ENCODE data around the gene PTTG1IP2. TPM values are rescaled to one million over a fixed set of nuclear protein-coding genes. Genes with fewer than 3 reads are reported as not detected.

The PTTG1IP2 gene
- total and polyA plus RNA-seq, 2 donors (not counting 1 experiment from before 2014, with no cell fraction given) = not detected

DNA sequence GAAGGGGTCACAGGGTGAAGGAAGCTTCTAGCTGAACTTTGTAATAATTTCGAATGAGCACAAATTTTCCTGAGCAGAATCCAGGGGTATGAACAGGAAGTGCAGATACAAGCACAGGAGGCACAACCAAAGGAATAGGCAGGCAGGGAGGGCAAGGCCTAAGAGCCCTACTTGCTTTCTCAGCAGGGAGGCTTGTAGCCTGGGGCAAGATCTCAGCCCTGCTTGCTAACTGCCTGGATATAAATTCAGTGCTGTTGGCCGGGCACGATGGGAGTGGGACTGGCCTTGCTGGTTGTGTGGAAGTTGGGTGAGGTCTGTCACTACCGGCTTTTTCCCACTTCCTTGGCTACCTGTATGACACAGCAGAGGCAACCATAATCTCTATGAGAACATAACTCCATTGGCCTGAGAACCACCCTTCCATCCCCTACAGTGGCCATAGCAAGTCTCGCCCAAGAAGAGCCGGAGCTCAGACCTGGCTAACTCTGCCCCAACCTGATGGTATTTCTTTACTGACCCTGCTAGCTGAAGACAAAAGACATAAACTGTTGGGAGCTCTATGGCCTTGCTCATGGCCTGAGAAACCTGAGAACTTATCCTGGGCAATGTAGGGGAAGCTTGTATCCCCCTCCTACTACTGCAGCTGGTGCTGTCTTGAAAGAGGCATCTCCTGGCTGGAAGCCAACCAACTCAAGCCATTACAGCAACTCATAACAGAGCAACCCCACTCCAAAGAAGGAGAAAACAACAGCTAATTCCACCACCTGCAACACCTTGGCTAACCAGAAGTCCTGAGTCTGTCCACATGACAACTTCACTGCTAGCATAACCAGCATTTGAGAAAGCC is 38.6 kb upstream of the PTTG1IP2 start:
- WGBS (ENCODE audit: insufficient coverage) = 92% methylated on average over 3 of the region's 6 CpGs
- no peak overlapping the region for H2AFZ ChIP-seq (ENCODE audit: insufficient read depth, low read depth, low read length, poor library complexity, severe bottlenecking)
- Mint-ChIP-seq H3K9me3 (ENCODE audit: insufficient read depth) (peaks cover 5% of the 10 kb centered on the region), H3K4me3 (no peak overlapping the region), H3K27ac (no peak overlapping the region), H3K27me3 (peaks cover 34% of the 10 kb centered on the region), H3K4me1 (no peaks in the 10 kb centered on the region)
- H3K4me2 ChIP-seq (replicated peaks; ENCODE audit: low read depth, low read length, poor library complexity, severe bottlenecking) = no peak overlapping the region
- H3K4me1 ChIP-seq (ENCODE audit: control insufficient read depth in 2 of 2, insufficient read depth in 2 of 2, low read length in 2 of 2) = no peaks in the 10 kb centered on the region
- peaks cover 0 to 19% (median 12%) of the 10 kb centered on the region in 3 donors for H3K9me3 ChIP-seq (ENCODE audit: control extremely low read depth in 1 of 3, control insufficient read depth in 2 of 3, insufficient read depth in 1 of 3, low read length in 2 of 3)
- no peak overlapping the region for H3K9ac ChIP-seq (ENCODE audit: low read length)
- no peak overlapping the region for H3K4me3 ChIP-seq (ENCODE audit: control extremely low read depth in 1 of 5, extremely low read depth in 1 of 5, insufficient read depth in 1 of 5, low read depth in 2 of 5, low read length in 4 of 5)
- no peaks in the 10 kb centered on the region for H4K20me1 ChIP-seq (ENCODE audit: control insufficient read depth, insufficient read depth, low read length, poor library complexity, severe bottlenecking)
- POLR2A ChIA-PET = no interaction called here
- peaks cover 0 to 3% (median 0%) of the 10 kb centered on the region in 4 experiments for H3K27me3 ChIP-seq (replicated peaks in 1 of 4; ENCODE audit: control extremely low read depth in 1 of 4, control insufficient read depth in 3 of 4, insufficient read depth in 4 of 4, low read length in 3 of 4)
- H3K27ac ChIP-seq (ENCODE audit: low read length in 2 of 2) = no peak overlapping the region
- intact Hi-C loops (cut with micrococcal nuclease) = no loop called here
- ATAC-seq (ENCODE audit: low read depth) (no peak), DNase-seq (no peak)
- H3K36me3 ChIP-seq (replicated peaks in 1 of 2; ENCODE audit: control extremely low read depth in 1 of 2, control insufficient read depth in 1 of 2, extremely low read depth in 1 of 2, insufficient read depth in 2 of 2, low read length in 1 of 2) = no peaks in the 10 kb centered on the region
- no peaks in the 10 kb centered on the region for H3K79me2 ChIP-seq (ENCODE audit: control insufficient read depth, insufficient read depth, low read length)
- TF ChIP-seq EZH2 (IDR thresholded peaks at IDR 0.05; ENCODE audit: borderline replicate concordance, insufficient read depth, low read depth, low read length, poor library complexity, severe bottlenecking) = no peak
- TF ChIP-seq, protein P1, sequence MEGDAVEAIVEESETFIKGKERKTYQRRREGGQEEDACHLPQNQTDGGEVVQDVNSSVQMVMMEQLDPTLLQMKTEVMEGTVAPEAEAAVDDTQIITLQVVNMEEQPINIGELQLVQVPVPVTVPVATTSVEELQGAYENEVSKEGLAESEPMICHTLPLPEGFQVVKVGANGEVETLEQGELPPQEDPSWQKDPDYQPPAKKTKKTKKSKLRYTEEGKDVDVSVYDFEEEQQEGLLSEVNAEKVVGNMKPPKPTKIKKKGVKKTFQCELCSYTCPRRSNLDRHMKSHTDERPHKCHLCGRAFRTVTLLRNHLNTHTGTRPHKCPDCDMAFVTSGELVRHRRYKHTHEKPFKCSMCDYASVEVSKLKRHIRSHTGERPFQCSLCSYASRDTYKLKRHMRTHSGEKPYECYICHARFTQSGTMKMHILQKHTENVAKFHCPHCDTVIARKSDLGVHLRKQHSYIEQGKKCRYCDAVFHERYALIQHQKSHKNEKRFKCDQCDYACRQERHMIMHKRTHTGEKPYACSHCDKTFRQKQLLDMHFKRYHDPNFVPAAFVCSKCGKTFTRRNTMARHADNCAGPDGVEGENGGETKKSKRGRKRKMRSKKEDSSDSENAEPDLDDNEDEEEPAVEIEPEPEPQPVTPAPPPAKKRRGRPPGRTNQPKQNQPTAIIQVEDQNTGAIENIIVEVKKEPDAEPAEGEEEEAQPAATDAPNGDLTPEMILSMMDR (IDR thresholded peaks at IDR 0.05) = no peak
- CTCF ChIA-PET = interaction anchor here (0.8 to 6.0 kb wide), 7 partner anchors 10 to 273 kb away, joined by 3 to 76 read pairs (median 4); no protein-coding TSS in a partner anchor

DNA sequence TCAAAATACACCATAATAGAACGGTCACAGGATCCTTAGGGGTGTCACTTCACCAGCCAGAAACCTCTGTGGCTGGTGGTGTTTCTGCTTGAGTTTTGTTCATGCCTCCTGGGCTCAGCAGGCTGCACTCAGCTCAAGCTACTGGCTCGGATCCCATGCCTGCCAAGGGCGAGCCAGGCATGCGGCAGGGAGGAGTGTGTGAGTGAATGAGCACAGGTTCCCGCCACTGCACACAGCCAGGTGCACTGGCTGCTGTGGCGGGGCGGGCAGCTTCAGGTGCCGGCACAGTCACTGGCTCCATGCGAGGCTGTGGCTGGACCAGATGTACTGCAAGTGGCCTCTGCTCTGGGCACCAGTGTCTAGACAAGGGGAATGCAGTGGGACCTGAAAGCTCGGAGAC is 36.7 kb upstream of the PTTG1IP2 start:
- no peaks in the 10 kb centered on the region for H3K36me3 ChIP-seq (replicated peaks in 1 of 2; ENCODE audit: control extremely low read depth in 1 of 2, control insufficient read depth in 1 of 2, extremely low read depth in 1 of 2, insufficient read depth in 2 of 2, low read length in 1 of 2)
- ATAC-seq (ENCODE audit: low read depth) = no peak
- ChIA-PET POLR2A (no interaction called here), CTCF (interaction anchor here (0.9 to 1.2 kb wide), 3 partner anchors 10 to 278 kb away, joined by 3 to 5 read pairs (median 4); partner anchors contain the start of gene STEAP1)
- no peak for TF ChIP-seq EZH2 (IDR thresholded peaks at IDR 0.05; ENCODE audit: borderline replicate concordance, insufficient read depth, low read depth, low read length, poor library complexity, severe bottlenecking)
- TF ChIP-seq, protein P1 (IDR thresholded peaks at IDR 0.05) = no peak
- H3K4me2 ChIP-seq (replicated peaks; ENCODE audit: low read depth, low read length, poor library complexity, severe bottlenecking) = no peak overlapping the region
- no peak overlapping the region for H3K9ac ChIP-seq (ENCODE audit: low read length)
- H4K20me1 ChIP-seq (ENCODE audit: control insufficient read depth, insufficient read depth, low read length, poor library complexity, severe bottlenecking) = no peaks in the 10 kb centered on the region
- H3K9me3 ChIP-seq (ENCODE audit: control extremely low read depth in 1 of 3, control insufficient read depth in 2 of 3, insufficient read depth in 1 of 3, low read length in 2 of 3) = peaks cover 0 to 19% (median 12%) of the 10 kb centered on the region in 3 donors
- no peak overlapping the region for H3K4me3 Mint-ChIP-seq
- H3K4me3 ChIP-seq (ENCODE audit: control extremely low read depth in 1 of 5, extremely low read depth in 1 of 5, insufficient read depth in 1 of 5, low read depth in 2 of 5, low read length in 4 of 5) = no peak overlapping the region
- intact Hi-C loops (cut with micrococcal nuclease) = no loop called here
- H3K27ac ChIP-seq (ENCODE audit: low read length in 2 of 2) = no peak overlapping the region
- H3K9me3 Mint-ChIP-seq (ENCODE audit: insufficient read depth) = peaks cover 5% of the 10 kb centered on the region
- H3K27me3 Mint-ChIP-seq = peaks cover 34% of the 10 kb centered on the region
- H3K4me1 Mint-ChIP-seq = no peaks in the 10 kb centered on the region
- WGBS (ENCODE audit: insufficient coverage) = 82% methylated on average over 9 of the region's 10 CpGs
- H3K79me2 ChIP-seq (ENCODE audit: control insufficient read depth, insufficient read depth, low read length) = no peaks in the 10 kb centered on the region
- no peak for DNase-seq
- H3K27ac Mint-ChIP-seq = no peak overlapping the region
- H3K27me3 ChIP-seq (replicated peaks in 1 of 4; ENCODE audit: control extremely low read depth in 1 of 4, control insufficient read depth in 3 of 4, insufficient read depth in 4 of 4, low read length in 3 of 4) = peaks cover 0 to 3% (median 0%) of the 10 kb centered on the region in 4 experiments
- no peak overlapping the region for H2AFZ ChIP-seq (ENCODE audit: insufficient read depth, low read depth, low read length, poor library complexity, severe bottlenecking)
- H3K4me1 ChIP-seq (ENCODE audit: control insufficient read depth in 2 of 2, insufficient read depth in 2 of 2, low read length in 2 of 2) = no peaks in the 10 kb centered on the region
